GM08714 (cell line): Measurements from ENCODE around the gene SLC48A1.

Experiments used
- H3K4me3 ChIP-seq: fragments of 200-500 bp; sonication (Bioruptor generic); 2 replicates; pipeline ENCODE4 v1.5.1; 2014; ENCODE audit warnings: mild to moderate bottlenecking, low read length, inconsistent platforms
- ZNF274 ChIP-seq: IDR thresholded peaks from 2 replicates; pipeline ENCODE4 v1.6.1; 2012; ENCODE audit warnings: mild to moderate bottlenecking, low read depth, low read length

SLC48A1 gene

DNA sequence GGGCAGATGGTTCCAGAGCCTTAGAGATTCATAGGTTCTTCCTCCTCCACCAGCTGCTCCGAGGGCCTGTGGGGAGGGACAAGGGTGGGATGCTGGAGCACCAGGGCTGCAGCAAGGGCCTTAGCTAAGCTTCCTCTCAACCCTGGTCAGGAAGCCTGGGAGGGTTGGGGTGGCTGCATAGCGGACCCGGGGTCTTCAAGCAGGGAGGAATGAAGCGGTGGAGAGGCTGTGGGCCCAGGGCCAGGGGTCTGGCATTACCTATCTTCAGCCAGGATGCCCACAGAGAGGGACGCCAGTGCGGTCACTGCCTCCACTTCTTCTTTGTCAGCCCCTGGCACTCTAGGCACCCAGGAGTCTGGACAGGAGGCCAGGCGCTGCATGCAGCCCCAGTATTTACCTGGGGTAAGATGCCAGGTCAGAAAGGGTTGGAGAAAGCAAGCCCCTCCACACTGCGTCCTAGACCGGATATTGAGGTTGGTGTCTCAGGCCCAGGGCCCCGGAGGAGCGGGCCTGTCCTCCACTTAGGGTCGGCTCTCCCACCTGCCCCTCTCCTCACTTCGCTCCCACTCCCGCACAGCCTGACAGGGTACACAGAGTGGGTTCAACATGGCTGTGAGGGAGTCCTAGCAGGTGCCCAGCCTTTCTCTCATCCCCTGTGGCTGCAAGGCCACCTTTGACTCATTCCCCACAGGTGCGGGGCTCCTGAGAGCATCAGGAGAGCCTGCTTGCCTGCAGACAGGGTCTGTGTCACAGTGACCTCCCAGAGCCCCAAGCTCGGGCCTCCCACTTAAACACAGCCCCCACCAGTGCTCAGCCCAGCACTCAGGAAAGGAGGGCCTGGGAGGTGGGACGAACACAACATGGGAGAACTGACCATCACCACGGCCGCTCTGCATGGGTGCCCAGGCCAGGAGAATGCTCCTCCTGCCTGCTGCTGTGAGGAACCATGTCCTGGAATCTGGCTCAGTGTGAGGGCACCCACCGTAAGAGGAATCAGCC is 11.1 kb downstream of the SLC48A1 start:
- TF ChIP-seq ZNF274, result no peak
- no peak overlapping the region for H3K4me3 ChIP-seq

DNA sequence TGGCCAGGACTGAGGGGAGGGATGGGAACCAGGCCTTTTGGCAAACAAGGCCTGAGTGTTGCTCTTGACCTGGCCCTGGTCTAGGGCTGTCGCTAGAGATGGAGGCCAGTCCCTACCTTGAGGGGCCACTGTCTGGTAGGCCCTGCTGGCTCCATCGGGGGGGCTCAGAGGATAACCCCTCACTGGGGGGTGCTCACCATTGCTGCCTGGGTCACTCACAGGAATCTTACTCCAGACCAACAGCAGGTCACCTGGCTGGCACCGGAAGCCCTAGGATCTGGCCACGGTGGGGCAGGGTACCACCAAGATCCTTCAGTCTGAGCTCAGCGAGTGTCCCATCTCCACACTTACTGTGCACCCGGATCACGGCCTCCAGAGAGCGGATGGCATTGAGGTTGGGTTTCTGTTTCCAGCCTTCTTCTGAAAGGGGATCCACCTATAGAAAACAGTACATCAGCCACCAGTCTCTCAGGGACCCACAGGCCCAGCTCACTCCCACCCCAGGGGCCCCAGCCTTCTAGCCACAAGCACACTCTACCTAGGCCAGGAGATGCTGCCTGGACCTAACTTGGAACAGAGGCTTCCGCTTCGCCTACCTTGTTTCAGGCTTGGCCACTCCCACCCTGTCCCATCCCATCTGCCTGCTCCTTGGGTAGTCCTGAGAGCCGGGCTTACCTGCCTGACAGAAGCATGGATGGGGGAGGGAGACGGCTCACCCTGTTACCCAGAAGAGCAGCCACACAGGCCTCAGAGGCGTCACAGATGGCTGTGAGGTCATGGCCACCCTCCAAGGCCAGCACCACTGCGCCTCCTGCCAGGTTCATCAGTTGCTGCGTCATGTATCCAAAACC is 12.2 kb downstream of the SLC48A1 start:
- TF ChIP-seq ZNF274, result no peak

DNA sequence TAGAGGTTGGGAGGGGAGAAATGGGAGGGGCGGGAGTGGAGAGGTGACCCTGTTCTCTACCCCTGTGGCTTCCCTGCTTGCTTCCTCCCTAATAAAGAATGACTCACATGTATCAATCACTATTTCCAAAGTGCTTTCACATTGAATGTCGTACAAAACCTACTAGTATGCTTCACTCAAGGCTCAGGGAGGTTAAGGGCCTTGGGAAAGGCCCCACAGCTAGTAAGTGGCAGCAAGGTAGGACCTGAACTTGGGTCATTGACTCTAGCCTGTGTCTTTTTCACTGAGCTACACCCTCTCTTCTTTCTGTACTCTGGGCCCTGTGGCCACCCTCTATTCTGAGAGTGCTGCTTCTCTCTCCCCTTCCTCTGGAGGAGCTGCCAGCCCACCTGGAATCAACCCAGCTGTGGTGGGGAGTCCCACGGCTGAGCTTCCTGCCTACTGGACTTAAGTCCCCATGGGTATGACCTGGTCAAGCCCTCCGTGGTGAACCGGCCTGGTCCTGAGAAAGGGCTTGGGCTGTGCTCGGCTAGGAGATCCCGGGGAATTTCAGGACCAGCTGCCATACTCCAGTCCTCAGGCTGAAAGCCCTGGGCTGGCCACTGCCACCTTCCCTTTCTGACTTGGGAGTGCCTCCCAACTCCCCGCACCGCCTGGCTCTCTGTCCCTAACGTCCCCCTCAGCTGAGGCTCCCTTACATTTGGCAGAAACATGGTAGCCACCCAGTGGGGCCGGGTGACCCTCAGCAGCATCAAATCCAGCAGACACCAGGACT is 13.0 kb downstream of the SLC48A1 start:
- no peak for TF ChIP-seq ZNF274
- H3K4me3 ChIP-seq, result no peak overlapping the region

More for the DNA sequence above, 12.2 kb downstream of the SLC48A1 start:
- no peak overlapping the region for H3K4me3 ChIP-seq

DNA sequence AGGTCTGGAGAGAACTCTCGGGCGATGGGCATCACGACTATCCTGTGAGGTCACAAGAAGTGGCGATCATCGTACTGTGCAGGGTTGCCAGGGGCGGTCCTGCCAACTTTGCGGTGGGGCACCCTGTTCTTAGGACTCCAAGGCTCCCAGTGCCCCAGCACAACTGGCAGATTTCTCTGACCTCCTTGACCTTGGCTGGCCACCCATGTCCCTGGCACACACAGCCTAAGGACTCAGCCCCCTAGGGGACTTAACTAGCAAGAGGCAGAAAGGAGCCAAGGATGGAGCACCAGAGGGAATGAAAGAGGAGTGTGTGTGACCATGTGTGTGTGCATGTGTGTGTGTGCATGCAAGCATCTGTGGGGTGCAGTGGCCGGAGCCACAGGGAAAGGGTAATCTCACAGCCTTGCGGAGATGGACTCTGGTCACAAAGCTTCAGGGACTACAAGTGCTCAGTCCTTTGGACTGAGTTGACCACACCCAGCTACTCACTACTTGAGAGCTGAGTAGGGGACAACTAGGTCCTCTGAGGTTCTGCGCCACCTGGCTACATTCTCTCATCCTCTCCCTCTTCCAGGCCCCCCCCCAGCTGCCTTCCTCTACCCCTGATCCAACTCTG is 13.7 kb downstream of the SLC48A1 start:
- no peak overlapping the region for H3K4me3 ChIP-seq
- no peak for TF ChIP-seq ZNF274

DNA sequence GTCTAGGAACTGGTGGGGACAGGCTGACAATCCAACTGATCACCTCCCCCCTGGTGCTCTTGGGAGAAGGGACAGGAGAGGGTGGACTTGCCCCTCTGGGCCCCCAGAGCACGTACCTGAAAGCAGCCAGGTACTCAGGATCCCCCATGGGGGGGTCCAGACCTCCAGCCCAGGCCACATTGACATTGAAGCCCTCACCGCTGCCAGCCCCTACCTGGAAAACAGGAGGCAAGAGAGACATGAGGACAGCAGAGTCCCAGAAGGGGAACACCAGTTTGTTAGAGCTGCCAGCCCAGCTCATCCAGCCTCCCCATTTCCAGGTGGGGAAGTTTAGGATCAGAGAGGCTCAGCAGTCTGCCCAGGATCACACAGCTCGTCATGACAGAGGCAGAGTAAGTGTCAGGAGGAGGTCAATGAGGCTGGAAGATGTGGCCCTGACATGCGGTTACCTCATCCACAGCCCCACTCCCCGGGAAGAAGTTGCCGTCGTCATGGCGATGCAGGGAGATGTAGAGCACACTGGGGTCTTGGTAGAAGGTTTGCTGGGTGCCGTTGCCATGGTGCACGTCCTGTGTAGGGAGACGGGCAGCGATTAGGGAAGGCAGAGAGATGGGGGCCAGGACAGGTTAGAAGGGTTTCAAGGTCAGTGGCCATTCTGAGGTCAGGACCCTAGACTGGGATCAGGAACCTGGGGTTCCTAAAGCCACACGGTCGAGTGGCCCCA is 14.7 kb downstream of the SLC48A1 start:
- H3K4me3 ChIP-seq, result no peak overlapping the region
- no peak for TF ChIP-seq ZNF274

DNA sequence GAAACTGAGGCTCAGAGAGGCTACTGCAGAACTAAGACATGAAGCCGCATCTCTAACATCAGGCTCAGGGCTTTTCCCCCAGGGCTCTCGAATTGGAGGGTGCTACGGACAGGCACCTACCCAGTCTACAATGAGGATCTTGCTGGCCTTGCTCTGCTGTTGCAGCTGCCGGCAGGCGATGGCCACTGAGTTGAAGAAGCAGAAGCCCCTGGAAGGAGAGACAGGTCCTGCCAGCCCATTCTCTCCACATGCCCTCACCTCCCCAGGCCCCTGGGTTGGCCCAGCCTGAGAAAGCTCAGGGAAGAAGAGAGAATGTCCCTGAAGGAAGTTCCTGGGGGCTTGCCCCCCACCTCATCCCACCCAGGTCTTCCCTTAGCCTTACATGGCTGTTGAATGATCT is 16.1 kb downstream of the SLC48A1 start:
- TF ChIP-seq ZNF274, result no peak
- H3K4me3 ChIP-seq, result no peak overlapping the region

DNA sequence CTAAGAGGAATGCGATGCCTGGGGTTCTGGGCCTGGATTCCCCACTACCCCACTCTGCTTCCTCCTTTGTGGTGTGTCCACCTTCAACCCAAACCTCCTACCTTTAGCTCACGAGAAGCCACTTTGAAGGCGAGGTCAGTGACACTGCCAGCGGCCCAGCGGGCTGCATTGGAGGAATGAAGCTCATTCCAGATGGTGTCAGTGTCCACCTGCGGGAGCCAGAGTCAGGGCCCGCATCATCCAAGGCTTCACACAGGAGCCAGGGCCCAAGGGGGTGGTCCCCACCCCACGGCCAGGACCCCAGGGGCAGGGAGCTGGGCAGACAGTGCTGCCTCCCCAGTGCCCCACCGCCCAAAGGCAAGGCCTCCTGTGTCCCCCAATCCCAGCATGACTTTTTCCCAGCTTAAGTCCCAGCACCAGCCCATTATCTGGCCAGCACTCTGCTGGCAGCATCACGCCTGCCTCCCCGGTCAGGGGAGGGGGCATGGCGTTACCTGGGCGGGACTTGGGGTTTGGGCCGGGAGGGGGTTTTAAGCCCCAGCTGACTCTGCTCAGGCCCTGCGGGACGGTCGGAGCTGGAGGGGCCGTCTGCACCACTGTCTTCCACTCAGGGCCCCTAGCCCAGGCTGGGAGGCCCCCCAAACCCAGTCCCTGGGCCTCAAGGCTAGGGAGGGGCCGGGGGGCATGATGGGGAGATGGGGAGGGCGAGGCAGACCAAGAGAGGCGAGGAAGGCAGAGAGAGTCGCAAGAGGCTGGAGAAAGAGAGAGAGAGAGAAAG is 16.9 kb downstream of the SLC48A1 start:
- TF ChIP-seq ZNF274, result no peak
- H3K4me3 ChIP-seq, result no peak overlapping the region

DNA sequence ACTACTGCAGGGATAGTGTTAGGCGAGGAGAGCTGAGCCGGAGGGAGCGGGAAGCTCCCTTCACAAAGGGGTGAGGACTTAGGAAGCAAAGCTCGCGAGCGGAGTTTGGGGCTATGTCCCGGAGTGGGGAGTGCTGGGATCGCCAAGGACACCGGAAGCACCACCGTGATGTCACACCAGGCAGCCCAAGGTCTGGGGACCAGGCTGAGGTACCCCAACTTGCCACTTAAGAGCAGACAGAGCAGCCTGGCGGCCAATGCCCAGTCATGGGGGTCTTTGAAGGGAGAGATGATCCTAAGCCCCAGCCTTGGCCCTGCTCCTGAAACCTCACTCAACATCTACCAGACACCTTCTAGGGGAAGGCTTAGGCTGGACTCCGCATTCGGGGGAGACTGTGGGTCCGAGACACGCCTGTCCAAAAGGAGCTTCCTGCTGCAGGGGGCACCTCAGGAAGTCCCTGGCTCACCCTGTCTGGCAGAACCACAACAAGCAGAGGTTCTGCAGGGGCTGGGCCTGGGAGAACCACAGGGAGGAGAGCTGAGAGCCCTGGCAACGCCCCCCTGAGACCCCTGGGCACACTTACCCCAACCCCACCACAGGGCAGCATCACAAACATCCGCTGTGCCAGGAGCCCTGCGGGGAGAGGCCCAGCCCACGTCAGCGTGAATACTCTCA is 17.8 kb downstream of the SLC48A1 start:
- no peak for TF ChIP-seq ZNF274

DNA sequence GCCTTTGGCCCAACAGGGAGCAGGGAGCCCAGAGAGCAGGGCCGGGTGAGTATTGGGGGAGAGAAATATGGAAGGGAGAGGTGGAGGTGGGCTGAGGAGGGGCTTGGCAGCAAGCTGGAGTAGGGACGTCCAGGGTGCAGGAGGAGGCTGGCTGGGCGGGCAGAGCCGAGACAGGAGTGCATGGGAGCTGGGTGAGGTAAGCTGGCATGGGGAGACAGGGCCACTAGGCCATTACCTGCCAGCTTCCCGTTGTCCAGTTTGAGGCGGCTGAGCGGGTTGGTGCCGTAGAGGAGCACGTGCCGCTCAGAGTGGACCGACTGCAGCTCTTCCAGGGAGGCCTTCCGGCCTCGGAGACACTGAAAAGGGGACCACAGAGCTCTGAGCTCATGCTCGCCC is 18.3 kb downstream of the SLC48A1 start:
- no peak overlapping the region for H3K4me3 ChIP-seq
- no peak for TF ChIP-seq ZNF274

More for the DNA sequence above, 17.8 kb downstream of the SLC48A1 start:
- no peak overlapping the region for H3K4me3 ChIP-seq

DNA sequence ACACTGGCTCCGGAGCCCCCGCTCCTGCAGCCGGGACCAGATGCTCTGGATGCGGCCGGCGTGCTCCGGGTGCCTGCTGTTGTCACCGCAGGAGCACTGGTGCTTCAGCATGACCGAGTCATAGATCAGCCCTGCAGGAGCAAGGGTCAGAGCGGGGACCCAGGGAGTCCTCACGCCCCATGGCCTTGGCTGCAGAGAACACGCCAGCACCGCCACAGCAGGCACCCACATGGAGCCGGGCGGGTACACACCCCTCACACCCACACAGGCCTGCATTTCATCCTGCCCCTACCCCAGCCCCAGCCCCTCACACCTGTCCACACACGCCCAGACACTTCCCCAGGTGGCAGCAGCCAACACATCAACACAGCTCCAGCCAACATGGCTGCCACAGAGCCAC is 18.8 kb downstream of the SLC48A1 start:
- no peak for TF ChIP-seq ZNF274

DNA sequence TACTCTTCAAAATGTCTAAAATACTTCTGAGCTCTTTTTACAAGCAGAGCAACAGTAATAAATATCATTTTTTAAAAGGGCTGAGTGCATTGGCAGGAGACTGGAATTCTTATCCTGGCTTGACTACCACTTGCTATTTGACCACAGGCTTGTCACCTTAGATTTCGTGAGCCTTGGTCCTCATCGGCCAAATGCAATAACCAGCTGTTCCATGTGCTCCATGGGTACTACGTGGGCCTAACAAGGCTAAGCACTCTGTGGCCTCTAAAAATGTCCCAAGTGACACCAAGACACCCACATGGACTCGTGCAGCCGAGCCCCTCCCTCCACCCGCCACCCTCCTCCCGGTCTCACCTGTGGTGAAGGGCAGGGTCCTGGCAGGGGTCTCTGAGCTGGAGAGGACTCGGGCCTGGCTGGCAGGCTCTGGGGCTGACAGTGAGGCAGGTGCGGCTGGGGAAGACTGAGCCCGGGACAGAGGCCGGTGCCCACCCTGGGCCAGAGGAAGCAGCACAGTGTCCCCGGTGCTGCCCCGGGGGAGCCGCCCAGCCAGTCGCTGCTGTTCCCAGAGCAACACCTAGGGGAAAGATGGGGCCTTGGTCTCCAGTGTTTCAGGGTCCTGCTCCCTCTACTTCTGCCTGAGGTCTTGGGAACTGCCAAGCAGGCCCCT is 20.1 kb downstream of the SLC48A1 start:
- no peak overlapping the region for H3K4me3 ChIP-seq
- TF ChIP-seq ZNF274, result no peak

More for the DNA sequence above, 18.8 kb downstream of the SLC48A1 start:
- no peak overlapping the region for H3K4me3 ChIP-seq
